Erythroblast (primary cell): ENCODE data around the gene THAP11.

ENCODE experiments used
- GATA1 ChIP-seq: IDR thresholded peaks from 2 replicates; pipeline ENCODE4 v1.6.1; 2011; ENCODE audit warnings: low read depth, mild to moderate bottlenecking, control low read depth, low read length, moderate library complexity
- POLR2A ChIP-seq: IDR thresholded peaks from 2 replicates; pipeline ENCODE4 v1.6.1; 2011; ENCODE audit warnings: mild to moderate bottlenecking, low read length

DNA sequence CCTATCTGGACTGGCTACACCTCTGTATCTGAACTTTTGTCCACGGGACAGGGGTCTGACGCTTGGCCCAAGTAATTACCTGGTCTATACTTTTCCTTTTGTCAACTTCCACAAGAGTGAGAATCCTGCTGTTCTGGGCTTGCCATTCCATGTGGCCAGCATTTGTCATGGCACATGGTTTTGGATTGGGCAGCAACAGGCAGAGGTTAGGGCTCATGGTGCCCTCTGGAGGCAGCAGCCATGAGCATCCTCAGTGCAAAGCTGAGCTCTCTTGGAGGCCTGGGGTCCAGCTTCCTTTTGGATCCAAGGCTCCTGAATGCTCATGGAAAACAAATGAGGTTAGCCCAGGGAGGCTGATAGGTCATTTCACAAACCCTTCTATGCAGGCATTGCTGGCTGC lies 23.2 kb downstream of the THAP11 start:
- no peak for TF ChIP-seq POLR2A
- no peak for TF ChIP-seq GATA1
